Fibroblast of lung (primary cell): Measurements from ENCODE around the gene UXS1. TPM values are rescaled to one million over a fixed set of nuclear protein-coding genes. Genes with fewer than 3 reads are reported as not detected.

Experiments used
- DNase-seq, 2 donors: peaks; one replicate each; pipeline versions ENCODE4 v3.0.0 to v3.0.0-alpha.2; 2010; ENCODE audit warnings: low read depth in 2 of 2
- H2AFZ ChIP-seq: 2 replicates; pipeline ENCODE4 v1.5.1; 2012; ENCODE audit warnings: low read length, control low read depth, inconsistent platforms
- H3K27ac ChIP-seq: 2 replicates; pipeline ENCODE4 v1.5.1; 2011; ENCODE audit warnings: low read length, control low read depth; ENCODE audit not compliant: insufficient read depth
- H3K27me3 ChIP-seq: 2 replicates; pipeline ENCODE4 v1.5.1; 2011; ENCODE audit warnings: mild to moderate bottlenecking, low read length; ENCODE audit not compliant: control insufficient read depth, insufficient read depth
- H3K36me3 ChIP-seq: 2 replicates; pipeline ENCODE4 v1.5.1; 2011; ENCODE audit warnings: low read length; ENCODE audit not compliant: control insufficient read depth, insufficient read depth
- H3K4me1 ChIP-seq: 2 replicates; pipeline ENCODE4 v1.5.1; 2011; ENCODE audit warnings: low read length; ENCODE audit not compliant: control insufficient read depth, insufficient read depth; ENCODE audit errors: extremely low read depth
- H3K4me2 ChIP-seq: 2 replicates; pipeline ENCODE4 v1.5.1; 2011; ENCODE audit warnings: low read length, control low read depth; ENCODE audit not compliant: insufficient read depth; ENCODE audit errors: extremely low read depth
- H3K4me3 ChIP-seq, 4 experiments: fragments of 200-600 bp in 1 of 4; sonication (generic) in 1 of 4; replicated peaks in 1 of 4; 2 replicates each; pipeline ENCODE4 v1.5.1; 2011 to 2016; ENCODE audit warnings: low read length in 4 of 4, low read depth in 3 of 4, mild to moderate bottlenecking in 3 of 4, control low read depth in 2 of 4, inconsistent platforms in 1 of 4, mixed read lengths in 1 of 4; ENCODE audit not compliant: insufficient read depth in 1 of 4; ENCODE audit errors: control extremely low read depth in 1 of 4
- H3K79me2 ChIP-seq: 2 replicates; pipeline ENCODE4 v1.5.1; 2012; ENCODE audit warnings: mild to moderate bottlenecking, low read length, inconsistent platforms; ENCODE audit not compliant: control insufficient read depth, insufficient read depth
- H3K9ac ChIP-seq: 2 replicates; pipeline ENCODE4 v1.5.1; 2011; ENCODE audit warnings: mild to moderate bottlenecking, low read length, control low read depth; ENCODE audit not compliant: insufficient read depth
- H3K9me3 ChIP-seq: 2 replicates; pipeline ENCODE4 v1.5.1; 2012; ENCODE audit warnings: low read depth, low read length; ENCODE audit not compliant: control insufficient read depth, insufficient read depth
- H4K20me1 ChIP-seq: 2 replicates; pipeline ENCODE4 v1.5.1; 2011; ENCODE audit warnings: low read length; ENCODE audit not compliant: control insufficient read depth, insufficient read depth; ENCODE audit errors: extremely low read depth
- CTCF ChIP-seq, 2 donors: IDR thresholded peaks in 1 of 2; conservative IDR thresholded peaks in 1 of 2; 1 replicate in 1 of 2; 2 replicates in 1 of 2; pipeline ENCODE4 v1.5.1; 2011 to 2012; ENCODE audit warnings: low read length in 2 of 2, control low read depth in 1 of 2, inconsistent platforms in 1 of 2, low read depth in 1 of 2, mild to moderate bottlenecking in 1 of 2
- EZH2 ChIP-seq: IDR thresholded peaks from 2 replicates; pipeline ENCODE4 v1.5.1; 2012; ENCODE audit warnings: low read length, control low read depth, mild to moderate bottlenecking; ENCODE audit errors: missing control alignments
- polyA plus RNA-seq, 2 donors: library from polyadenylated mRNA; depleted of rRNA in 1 of 2; stranded (reverse) in 1 of 2; unstranded in 1 of 2; fragments of >200 nt; gene quantifications; 2 replicates each; pipeline ENCODE4 v1.2.1, GENCODE V29; 2011 to 2012; ENCODE audit warnings: missing spikeins in 1 of 2
- total RNA-seq: library from RNA; depleted of rRNA; stranded (reverse); fragments of >200 nt; gene quantifications from 2 replicates; pipeline ENCODE4 v1.2.1, GENCODE V29; 2014

The UXS1 gene
- total and polyA plus RNA-seq, 2 donors (not counting 1 experiment from before 2014, with no cell fraction given): 23.1 to 59.8 TPM

GRCh38 chr2:106180602-106181001, 13.5 kb downstream of the UXS1 start:
- no peaks in the 10 kb centered on the region for H4K20me1 ChIP-seq
- no peaks in the 10 kb centered on the region for H3K27me3 ChIP-seq
- no peaks in the 10 kb centered on the region for H3K4me1 ChIP-seq
- no peak overlapping the region for H3K4me2 ChIP-seq
- no peak overlapping the region for H3K9ac ChIP-seq
- H3K79me2 ChIP-seq: peaks cover 1% of the 10 kb centered on the region
- no peaks in the 10 kb centered on the region for H3K9me3 ChIP-seq
- no peaks in the 10 kb centered on the region for H3K36me3 ChIP-seq
- H3K27ac ChIP-seq: no peak overlapping the region
- DNase-seq: no peak
- no peak for TF ChIP-seq EZH2
- TF ChIP-seq CTCF (conservative IDR thresholded peaks at IDR 0.05 in 1 of 2, IDR thresholded peaks at IDR 0.05 in 1 of 2; ENCODE audit: low read depth in 1 of 2, low read length in 2 of 2): no peak
- H2AFZ ChIP-seq: no peak overlapping the region
- H3K4me3 ChIP-seq: no peak overlapping the region

- no peaks in the 10 kb centered on the region for H3K36me3 ChIP-seq
- no peak overlapping the region for H3K9ac ChIP-seq
- H4K20me1 ChIP-seq: no peaks in the 10 kb centered on the region
- no peak for TF ChIP-seq EZH2
- TF ChIP-seq CTCF (conservative IDR thresholded peaks at IDR 0.05 in 1 of 2, IDR thresholded peaks at IDR 0.05 in 1 of 2; ENCODE audit: low read depth in 1 of 2, low read length in 2 of 2): no peak
- H3K27me3 ChIP-seq: no peaks in the 10 kb centered on the region
- H3K79me2 ChIP-seq: peaks cover 1% of the 10 kb centered on the region
- H3K9me3 ChIP-seq: no peaks in the 10 kb centered on the region
- H2AFZ ChIP-seq: no peak overlapping the region
- H3K4me2 ChIP-seq: no peak overlapping the region
- H3K27ac ChIP-seq: no peak overlapping the region
- H3K4me3 ChIP-seq: no peak overlapping the region
- no peak for DNase-seq
- H3K4me1 ChIP-seq: no peaks in the 10 kb centered on the region
Measured at GRCh38 chr2:106178716-106179115, 15.4 kb downstream of the UXS1 start.

- H4K20me1 ChIP-seq: no peaks in the 10 kb centered on the region
- H3K4me3 ChIP-seq: no peak overlapping the region
- H3K9me3 ChIP-seq: no peaks in the 10 kb centered on the region
- peaks cover 1% of the 10 kb centered on the region for H3K79me2 ChIP-seq
- H3K9ac ChIP-seq: no peak overlapping the region
- H3K4me2 ChIP-seq: no peak overlapping the region
- DNase-seq: no peak
- TF ChIP-seq EZH2 (no peak), CTCF (conservative IDR thresholded peaks at IDR 0.05 in 1 of 2, IDR thresholded peaks at IDR 0.05 in 1 of 2; ENCODE audit: low read depth in 1 of 2, low read length in 2 of 2) (no peak)
- no peak overlapping the region for H3K27ac ChIP-seq
- no peak overlapping the region for H2AFZ ChIP-seq
- H3K36me3 ChIP-seq: no peaks in the 10 kb centered on the region
- H3K27me3 ChIP-seq: no peaks in the 10 kb centered on the region
- H3K4me1 ChIP-seq: no peaks in the 10 kb centered on the region
Measured at GRCh38 chr2:106177581-106177980, 16.5 kb downstream of the UXS1 start.
